Gastroesophageal sphincter (tissue), 3 donors: Measurements from ENCODE around the gene ASIC2.

Experiments
- POLR2A ChIP-seq, 2 donors: fragments of 450-650 bp; IDR thresholded peaks; one replicate each; pipeline ENCODE4 v1.6.1; 2017; ENCODE audit warnings: antibody characterized with exemption in 2 of 2, mild to moderate bottlenecking in 2 of 2, moderate library complexity in 1 of 2
- POLR2AphosphoS5 ChIP-seq: sonication (generic); formaldehyde crosslinking; IDR thresholded peaks from one replicate; pipeline ENCODE4 v1.6.1; 2017; ENCODE audit warnings: antibody characterized with exemption
- TF ChIP-seq, protein P1 (sequence below), 4 experiments: fragments of 200-600 bp in 2 of 4; fragments of 450-650 bp in 2 of 4; sonication (generic) in 1 of 4; IDR thresholded peaks; one replicate each; pipeline ENCODE4 v1.5.1; 2017 to 2019; ENCODE audit warnings: antibody characterized with exemption in 4 of 4, mild to moderate bottlenecking in 2 of 4, moderate library complexity in 2 of 4

DNA sequence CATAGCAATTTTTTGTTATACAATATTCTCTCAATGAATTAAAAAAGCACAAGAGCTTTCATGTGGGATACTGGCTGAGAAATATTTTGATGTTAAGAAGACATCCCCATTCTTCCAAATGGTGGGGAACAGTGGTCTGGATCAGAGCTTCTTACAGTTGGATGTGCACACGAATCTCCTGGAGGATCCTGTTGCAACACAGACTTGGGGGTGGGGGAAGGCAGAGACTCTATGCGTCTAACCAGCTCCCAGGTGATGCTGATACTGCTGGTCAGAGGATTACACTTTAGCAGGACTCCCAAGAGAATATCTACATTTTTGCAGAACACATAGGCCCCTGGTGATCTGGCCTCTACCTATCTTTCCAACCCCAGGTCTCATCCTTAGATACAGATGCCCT lies 193.2 kb downstream of the ASIC2 start:
- TF ChIP-seq, protein P1, sequence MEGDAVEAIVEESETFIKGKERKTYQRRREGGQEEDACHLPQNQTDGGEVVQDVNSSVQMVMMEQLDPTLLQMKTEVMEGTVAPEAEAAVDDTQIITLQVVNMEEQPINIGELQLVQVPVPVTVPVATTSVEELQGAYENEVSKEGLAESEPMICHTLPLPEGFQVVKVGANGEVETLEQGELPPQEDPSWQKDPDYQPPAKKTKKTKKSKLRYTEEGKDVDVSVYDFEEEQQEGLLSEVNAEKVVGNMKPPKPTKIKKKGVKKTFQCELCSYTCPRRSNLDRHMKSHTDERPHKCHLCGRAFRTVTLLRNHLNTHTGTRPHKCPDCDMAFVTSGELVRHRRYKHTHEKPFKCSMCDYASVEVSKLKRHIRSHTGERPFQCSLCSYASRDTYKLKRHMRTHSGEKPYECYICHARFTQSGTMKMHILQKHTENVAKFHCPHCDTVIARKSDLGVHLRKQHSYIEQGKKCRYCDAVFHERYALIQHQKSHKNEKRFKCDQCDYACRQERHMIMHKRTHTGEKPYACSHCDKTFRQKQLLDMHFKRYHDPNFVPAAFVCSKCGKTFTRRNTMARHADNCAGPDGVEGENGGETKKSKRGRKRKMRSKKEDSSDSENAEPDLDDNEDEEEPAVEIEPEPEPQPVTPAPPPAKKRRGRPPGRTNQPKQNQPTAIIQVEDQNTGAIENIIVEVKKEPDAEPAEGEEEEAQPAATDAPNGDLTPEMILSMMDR (IDR thresholded peaks at IDR 0.05): no peak
- TF ChIP-seq POLR2AphosphoS5 (no peak), POLR2A (IDR thresholded peaks at IDR 0.05) (no peak)
